SJCRH30 (cell line): ENCODE data around the gene RBM19. TPM values are rescaled to one million over a fixed set of nuclear protein-coding genes. Genes with fewer than 3 reads are reported as not detected.
"Not testable (repeated sequence)": the region's sequence is repeated elsewhere in the genome, so short reads cannot be mapped to it uniquely, and the experiment has no call there.

Source experiments
- DNase-seq, 2 experiments: peaks; one replicate each; pipeline ENCODE4 v3.0.0-alpha.2; 2015 to 2020
- H3K27ac ChIP-seq: fragments of 250-450 bp; sonication (Bioruptor Pico); 2 replicates; pipeline ENCODE4 v1.5.1; 2020; ENCODE audit warnings: mild to moderate bottlenecking, moderate library complexity
- H3K27me3 ChIP-seq: fragments of 250-450 bp; sonication (Bioruptor Pico); 2 replicates; pipeline ENCODE4 v1.5.1; 2020; ENCODE audit warnings: mild to moderate bottlenecking, moderate library complexity
- H3K36me3 ChIP-seq: fragments of 250-450 bp; sonication (Bioruptor Pico); 2 replicates; pipeline ENCODE4 v1.5.1; 2020; ENCODE audit warnings: mild to moderate bottlenecking, moderate library complexity
- H3K4me1 ChIP-seq: fragments of 250-450 bp; sonication (Bioruptor Pico); 2 replicates; pipeline ENCODE4 v1.5.1; 2020; ENCODE audit warnings: mild to moderate bottlenecking, moderate library complexity
- H3K4me3 ChIP-seq: fragments of 250-450 bp; sonication (Bioruptor Pico); 2 replicates; pipeline ENCODE4 v1.5.1; 2020; ENCODE audit warnings: mild to moderate bottlenecking, moderate library complexity
- H3K9me3 ChIP-seq: fragments of 250-450 bp; sonication (Bioruptor Pico); replicated peaks from 2 replicates; pipeline ENCODE4 v1.5.1; 2020; ENCODE audit warnings: mild to moderate bottlenecking, moderate library complexity
- total RNA-seq: library from RNA; depleted of rRNA; stranded (reverse); fragments of >200 nt; shearing (Covaris generic); gene quantifications from 2 replicates; pipeline ENCODE4 v1.2.3, GENCODE V29; 2014

Gene RBM19
- total RNA-seq, 1 experiment from 2014 or later: 25.3 TPM

DNA sequence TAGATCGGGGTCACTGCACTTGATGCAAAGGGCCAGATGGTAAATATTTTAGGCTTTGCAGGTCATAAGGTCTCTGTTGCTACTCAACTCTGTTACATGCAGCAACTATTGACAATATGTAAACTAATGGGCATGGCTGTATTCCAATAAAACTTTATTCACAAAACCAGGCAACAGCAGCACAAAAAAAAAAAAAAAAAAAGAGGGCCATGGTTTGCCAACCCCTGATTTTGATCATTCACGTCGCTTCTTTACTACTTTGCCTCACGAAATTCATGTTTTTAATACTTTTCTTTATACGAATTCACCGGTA lies 152.9 kb downstream of the RBM19 start:
- no peak for DNase-seq
- H3K9me3 ChIP-seq: peaks cover 10% of the 10 kb centered on the region
- no peaks in the 10 kb centered on the region for H3K27me3 ChIP-seq
- peak overlapping the region; percentile 95 for H3K27ac ChIP-seq
- H3K4me3 ChIP-seq: peak overlapping the region; percentile 38
- H3K36me3 ChIP-seq: no peaks in the 10 kb centered on the region
- peaks cover 17% of the 10 kb centered on the region for H3K4me1 ChIP-seq

DNA sequence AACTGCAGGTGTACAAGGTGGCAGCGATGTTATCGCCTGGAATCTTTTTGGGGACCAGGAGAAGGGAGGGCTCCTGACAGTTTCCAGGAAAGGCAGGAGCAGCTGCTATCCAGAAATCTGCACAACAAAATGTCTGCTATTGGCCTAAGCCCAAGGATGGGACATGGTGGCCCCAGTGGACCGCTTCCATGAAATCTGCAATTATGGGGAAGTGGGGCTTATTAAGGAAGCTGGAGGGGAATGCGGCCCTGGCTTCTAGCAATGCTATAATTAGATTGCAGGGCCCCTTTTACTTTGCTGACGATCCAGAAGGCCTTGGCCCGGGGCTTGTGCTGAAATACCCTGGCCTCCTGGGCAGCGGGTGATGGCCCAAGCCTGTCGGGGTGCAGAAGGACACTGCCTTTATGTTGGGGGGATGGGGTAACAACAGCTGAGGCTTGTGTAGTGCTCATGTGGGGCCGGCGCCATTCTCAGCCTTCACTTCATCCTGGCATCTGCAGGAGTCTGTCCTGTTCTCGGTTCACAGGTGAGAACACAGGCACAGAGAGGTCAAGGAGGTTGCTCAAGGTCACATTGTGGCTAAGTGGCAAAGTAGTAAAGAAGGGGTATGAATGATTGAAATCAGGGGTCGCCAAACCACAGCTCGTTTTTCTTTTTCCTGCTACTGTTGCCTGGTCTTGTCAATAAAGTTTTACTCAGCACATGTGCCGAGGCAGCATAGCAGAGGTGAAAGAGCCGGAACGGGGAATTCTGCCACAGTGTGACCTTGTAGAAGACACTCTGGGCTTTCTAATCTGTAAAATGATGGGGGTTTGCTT lies 153.5 kb downstream of the RBM19 start:
- Histone ChIP-seq H3K27me3 (no peaks in the 10 kb centered on the region), H3K27ac (peak overlapping the region; percentile 95), H3K4me1 (peaks cover 17% of the 10 kb centered on the region), H3K4me3 (peak overlapping the region; percentile 38), H3K9me3 (peaks cover 10% of the 10 kb centered on the region), H3K36me3 (no peaks in the 10 kb centered on the region)
- DNase-seq: peak; percentile 85 to 91

DNA sequence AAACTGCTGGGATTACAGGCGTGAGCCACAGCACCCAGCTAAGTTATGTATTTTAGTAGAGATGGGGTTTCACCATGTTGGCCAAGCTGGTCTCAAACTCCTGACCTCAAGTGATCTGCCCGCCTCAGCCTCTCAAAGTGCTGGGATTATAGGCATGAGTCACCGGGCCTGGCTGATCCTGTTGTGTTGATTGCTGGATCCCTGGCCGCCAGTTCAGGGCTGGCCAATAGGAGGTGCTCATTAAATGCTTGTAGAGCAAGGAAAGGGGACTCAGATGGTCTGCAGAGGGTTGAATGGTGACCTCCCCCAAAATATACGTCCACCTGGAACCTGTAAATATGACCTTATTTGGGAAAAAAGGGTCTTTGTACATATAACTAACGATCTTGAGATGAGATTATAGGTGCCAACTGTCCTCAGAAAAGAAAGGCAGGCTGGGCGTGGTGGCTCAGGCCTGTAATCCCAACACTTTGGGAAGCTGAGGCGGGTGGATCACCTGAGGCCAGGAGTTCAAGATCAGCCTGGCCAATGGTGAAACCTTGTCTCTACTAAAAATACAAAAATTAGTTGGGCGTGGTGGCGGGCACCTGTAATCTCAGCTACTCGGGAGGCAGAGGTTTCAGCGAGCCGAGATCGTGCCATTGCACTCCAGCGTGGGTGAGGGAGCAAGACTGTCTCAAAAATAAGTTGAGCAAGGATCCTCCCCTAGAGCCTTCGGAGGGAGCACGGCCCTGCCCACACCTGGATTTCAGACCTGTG lies 156.5 kb downstream of the RBM19 start:
- peaks cover 17% of the 10 kb centered on the region for H3K4me1 ChIP-seq
- H3K27ac ChIP-seq, H3K27me3 ChIP-seq, H3K4me3 ChIP-seq, DNase-seq, H3K36me3 ChIP-seq: not testable (repeated sequence)
- H3K9me3 ChIP-seq: peaks cover 10% of the 10 kb centered on the region

DNA sequence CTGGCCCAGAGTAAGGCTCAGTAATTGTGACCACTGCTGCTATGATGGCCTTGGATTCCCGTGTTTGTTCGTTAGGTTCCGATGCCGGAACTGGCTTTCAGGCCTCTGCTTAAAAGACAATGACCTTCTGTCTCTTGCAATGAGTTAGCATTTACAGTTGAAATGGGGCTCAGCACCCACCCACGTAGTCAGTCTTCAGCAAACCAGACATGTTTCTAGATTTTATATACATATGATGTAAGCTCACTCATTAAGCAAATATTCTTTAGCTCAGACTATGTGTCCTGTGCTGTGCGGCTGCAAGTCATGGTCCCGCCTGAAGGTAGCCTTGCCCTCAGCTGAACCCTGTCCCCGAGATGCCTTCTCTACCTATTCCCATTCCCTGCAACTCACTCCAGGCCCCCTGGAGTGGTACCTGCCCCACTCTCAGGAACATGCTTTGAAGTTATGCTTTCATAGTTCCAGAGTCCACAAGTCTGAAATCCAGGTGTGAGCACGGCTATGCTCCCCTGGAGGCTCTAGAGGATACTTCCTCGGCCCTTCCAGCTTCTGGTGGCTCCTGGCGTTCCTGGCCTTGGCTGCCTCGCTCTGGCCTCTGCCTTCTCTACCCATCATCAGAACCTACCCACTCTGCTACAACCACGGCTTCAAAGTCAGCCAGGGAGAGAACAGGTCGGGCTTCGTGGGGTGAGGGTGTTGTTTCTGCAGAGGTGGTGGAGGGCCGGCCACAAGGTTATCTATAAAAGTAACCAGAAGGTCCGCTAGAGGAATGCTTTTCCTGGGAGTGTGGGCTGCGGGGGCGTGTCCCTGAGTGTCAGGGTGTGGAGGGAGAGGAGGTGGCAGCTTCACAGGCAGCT lies 157.8 kb downstream of the RBM19 start:
- no peak overlapping the region for H3K27ac ChIP-seq

DNA sequence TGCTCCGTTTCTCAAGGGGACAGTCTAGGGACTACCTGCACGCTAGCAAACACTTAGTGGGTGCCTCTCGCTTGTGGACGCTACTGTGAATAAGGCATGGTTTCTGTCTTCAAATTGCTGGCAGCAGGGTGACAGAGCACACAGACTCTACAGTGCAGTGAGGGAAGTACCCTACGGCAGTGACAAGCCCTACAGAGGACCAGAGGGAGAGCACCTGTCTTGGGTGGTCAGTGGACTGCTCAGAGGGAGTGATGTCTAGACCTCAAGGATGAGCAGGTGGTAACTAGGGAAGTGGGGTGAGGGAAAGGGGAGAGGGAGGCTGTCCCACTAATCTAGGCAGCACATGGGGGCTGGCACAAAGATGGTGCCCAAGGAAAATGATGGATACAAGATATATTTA lies 160.5 kb downstream of the RBM19 start:
- Histone ChIP-seq H3K36me3 (no peaks in the 10 kb centered on the region), H3K27ac (no peak overlapping the region), H3K9me3 (no peaks in the 10 kb centered on the region), H3K4me1 (no peaks in the 10 kb centered on the region), H3K27me3 (peaks cover 7% of the 10 kb centered on the region; the same call in 1 of the 2 replicates), H3K4me3 (no peak overlapping the region)
- DNase-seq: no peak

More for the DNA sequence above, 157.8 kb downstream of the RBM19 start:
- H3K36me3 ChIP-seq: no peaks in the 10 kb centered on the region
- H3K9me3 ChIP-seq: peaks cover 10% of the 10 kb centered on the region
- peaks cover 5% of the 10 kb centered on the region; the same call in 1 of the 2 replicates for H3K27me3 ChIP-seq
- peaks cover 13% of the 10 kb centered on the region for H3K4me1 ChIP-seq
- DNase-seq: no peak
- H3K4me3 ChIP-seq: no peak overlapping the region

DNA sequence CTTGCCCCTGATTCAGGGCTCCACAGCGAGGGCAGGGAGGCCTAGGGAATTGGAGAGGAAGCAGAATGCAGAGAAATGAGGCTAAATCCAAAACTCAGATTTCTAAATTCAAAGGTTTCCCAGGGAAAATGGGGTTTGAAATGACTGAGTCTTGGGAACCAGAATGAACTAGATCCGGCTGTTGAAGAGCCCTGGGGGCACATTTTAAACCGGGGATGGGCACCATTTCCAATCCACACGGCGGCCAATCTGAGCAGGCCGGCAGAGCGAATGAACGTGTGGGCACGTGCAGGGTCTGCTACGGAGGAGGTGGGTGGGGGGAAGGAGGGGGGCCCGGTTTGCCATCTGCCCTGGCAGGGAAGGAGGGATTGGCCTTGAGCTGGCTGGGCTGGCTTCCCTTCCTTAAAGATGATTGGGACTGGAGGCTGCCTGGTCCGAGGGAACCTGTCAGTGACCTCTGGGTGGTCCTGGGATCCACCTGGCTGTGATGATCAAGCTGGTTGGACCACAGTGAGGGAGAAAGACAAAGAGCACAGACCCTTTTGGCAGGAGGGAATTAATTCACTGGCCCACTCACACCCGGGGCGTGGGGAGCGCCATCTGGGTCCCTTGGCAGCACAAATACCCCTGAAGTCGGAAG lies 161.0 kb downstream of the RBM19 start:
- Histone ChIP-seq H3K36me3 (no peaks in the 10 kb centered on the region), H3K4me1 (no peaks in the 10 kb centered on the region), H3K27ac (no peak overlapping the region), H3K27me3 (peaks cover 7% of the 10 kb centered on the region; the same call in 1 of the 2 replicates), H3K4me3 (no peak overlapping the region), H3K9me3 (no peaks in the 10 kb centered on the region)
- no peak for DNase-seq

DNA sequence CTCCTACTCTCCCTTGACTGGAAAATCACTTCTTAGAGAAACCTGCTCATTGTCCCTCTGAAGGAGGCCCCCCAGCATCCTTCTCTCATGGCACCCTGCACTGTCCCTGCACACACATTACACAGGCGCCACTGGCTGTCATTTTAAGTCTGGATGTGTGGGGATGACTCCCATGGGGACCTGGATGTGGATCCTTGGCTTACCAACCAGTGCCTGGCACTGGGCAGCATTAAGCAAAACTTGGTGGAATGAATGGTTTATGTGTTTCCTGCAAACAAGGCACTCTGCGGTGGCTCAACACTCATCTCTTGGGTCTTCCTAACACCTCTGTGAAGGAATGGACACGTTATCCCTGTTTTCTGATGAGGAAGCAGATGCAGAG lies 162.4 kb downstream of the RBM19 start:
- no peaks in the 10 kb centered on the region for H3K9me3 ChIP-seq
- DNase-seq: no peak
- no peaks in the 10 kb centered on the region for H3K4me1 ChIP-seq
- H3K36me3 ChIP-seq: no peaks in the 10 kb centered on the region
- peaks cover 7% of the 10 kb centered on the region; the same call in 1 of the 2 replicates for H3K27me3 ChIP-seq
- H3K27ac ChIP-seq: no peak overlapping the region
- no peak overlapping the region for H3K4me3 ChIP-seq

DNA sequence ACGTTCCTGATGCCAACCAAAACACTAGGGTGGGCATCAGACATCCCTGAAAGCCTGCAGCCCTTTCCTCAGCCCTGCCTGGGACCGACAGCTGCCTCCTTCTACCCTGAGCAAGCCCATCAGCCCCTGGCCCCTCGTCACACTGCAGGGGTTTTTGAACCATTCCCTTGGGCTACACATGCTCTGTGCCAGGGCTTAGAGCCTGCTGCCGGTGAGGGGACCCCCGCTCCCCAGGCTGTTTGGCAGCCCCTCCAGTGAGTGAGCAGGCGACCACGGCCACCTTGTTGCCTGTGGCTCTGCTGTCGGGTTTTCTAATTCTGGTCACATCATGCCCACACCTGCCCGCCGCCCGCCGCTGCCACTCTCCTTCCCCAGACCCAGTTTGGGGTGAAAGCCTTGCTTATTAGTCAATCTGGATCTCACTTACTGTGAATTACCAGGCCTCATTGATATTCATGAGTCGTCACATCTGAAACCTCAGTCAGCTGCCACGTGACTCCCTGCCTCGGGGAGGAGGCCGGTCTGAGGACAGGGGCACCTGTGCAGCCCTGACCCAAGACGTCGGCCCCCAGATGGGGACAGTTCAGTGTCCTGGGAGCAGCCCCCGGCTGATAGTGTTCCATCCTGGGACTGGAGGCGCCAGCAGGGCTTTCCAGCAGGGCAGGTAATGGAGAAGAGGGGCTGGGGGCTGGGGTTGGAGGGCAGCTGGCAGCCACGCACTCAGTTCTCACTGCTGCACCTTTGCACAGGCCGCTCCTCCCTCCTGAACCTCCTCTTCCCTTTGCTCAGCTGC lies 163.0 kb downstream of the RBM19 start:
- Histone ChIP-seq H3K4me3 (no peak overlapping the region), H3K27me3 (peaks cover 7% of the 10 kb centered on the region; the same call in 1 of the 2 replicates), H3K27ac (no peak overlapping the region), H3K36me3 (no peaks in the 10 kb centered on the region), H3K9me3 (no peaks in the 10 kb centered on the region), H3K4me1 (no peaks in the 10 kb centered on the region)
- no peak for DNase-seq

DNA sequence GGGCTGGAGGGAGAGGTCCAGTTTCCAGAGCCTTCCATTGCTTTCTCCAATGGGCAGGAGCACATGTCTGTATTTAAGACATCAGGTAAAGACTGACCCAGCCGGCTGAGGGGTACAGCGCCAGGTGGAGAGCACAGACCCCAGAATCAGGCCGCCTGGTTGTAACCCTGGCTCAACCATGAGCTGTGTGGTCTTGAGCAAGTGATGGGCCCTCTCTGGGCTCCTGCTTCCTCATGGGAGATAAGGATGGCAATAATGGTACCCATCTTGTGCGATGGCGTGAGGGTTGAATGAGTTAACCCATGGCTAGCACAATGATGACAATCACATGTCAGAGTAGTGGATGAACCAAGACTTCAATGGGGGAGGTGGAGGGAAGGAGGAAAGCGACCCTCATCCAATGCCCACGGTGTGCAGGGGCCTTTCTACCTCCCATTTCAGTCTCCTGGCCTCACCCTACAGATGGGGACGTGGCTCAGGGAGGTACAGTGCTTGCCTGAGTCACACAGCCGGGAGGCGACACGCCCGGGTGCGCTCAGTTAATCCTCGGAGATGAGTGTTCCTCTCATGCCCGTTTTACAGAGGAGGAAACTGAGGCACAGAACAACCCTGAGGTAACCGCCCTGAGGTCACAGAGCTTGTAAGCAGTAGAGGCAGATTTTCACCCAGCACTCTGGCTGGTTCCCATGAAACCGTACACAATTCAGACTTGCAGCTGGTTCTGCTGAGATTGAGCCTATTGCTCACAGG lies 163.9 kb downstream of the RBM19 start:
- H3K4me1 ChIP-seq: no peaks in the 10 kb centered on the region
- H3K36me3 ChIP-seq: no peaks in the 10 kb centered on the region
- H3K27ac ChIP-seq: no peak overlapping the region
- H3K9me3 ChIP-seq: no peaks in the 10 kb centered on the region
- peaks cover 7% of the 10 kb centered on the region; the same call in 1 of the 2 replicates for H3K27me3 ChIP-seq
- no peak for DNase-seq
- no peak overlapping the region for H3K4me3 ChIP-seq

DNA sequence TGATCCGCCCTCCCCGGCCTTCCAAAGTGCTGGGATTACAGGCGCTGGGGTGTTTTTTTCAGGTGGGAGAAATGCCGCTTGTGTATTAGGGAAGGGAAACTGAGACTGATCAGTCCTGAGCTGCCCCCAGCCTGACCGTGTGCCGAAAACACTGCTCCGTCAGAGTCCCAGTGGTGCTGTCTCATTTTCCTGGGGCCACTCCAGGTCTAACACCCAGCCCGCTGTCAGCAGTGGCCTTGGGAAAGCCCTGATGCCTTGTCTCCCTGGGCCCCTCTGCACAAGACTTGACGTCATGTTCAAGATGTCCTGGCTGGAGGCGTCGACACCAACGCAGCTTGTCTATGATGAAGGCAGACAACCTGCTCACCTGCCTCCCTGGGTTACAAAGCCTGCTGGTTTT lies 165.9 kb downstream of the RBM19 start:
- DNase-seq: no peak

DNA sequence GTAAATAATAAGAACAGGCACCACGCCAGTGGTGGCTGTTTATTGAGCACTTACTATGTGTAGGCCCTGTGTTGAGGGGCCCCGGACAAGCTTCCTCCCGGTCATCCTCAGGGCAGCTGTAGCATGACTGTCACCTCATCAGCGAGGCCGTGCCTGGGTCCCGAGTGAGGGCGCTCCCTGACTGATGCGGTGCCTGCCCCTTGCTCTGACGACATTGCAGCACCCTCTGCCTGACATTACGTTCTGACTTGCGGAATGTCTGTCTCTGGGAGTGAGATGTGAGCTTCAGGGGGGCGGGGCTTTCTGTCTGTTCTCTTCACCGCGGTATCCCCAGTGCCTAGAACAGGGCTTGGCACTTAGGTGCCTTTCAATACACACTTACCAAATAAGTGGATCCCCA lies 167.6 kb downstream of the RBM19 start:
- H3K4me3 ChIP-seq: no peak overlapping the region
- H3K4me1 ChIP-seq: peaks cover 12% of the 10 kb centered on the region
- H3K27ac ChIP-seq: no peak overlapping the region
- no peaks in the 10 kb centered on the region for H3K9me3 ChIP-seq
- no peak for DNase-seq
- 0 out of 2 replicates have a peak, but pooled peaks cover 3% of the 10 kb centered on the region for H3K27me3 ChIP-seq
- no peaks in the 10 kb centered on the region for H3K36me3 ChIP-seq

More for the DNA sequence above, 165.9 kb downstream of the RBM19 start:
- Histone ChIP-seq H3K9me3 (no peaks in the 10 kb centered on the region), H3K36me3 (no peaks in the 10 kb centered on the region), H3K27ac (no peak overlapping the region), H3K27me3 (peaks cover 7% of the 10 kb centered on the region; the same call in 1 of the 2 replicates), H3K4me3 (no peak overlapping the region), H3K4me1 (peaks cover 9% of the 10 kb centered on the region)

DNA sequence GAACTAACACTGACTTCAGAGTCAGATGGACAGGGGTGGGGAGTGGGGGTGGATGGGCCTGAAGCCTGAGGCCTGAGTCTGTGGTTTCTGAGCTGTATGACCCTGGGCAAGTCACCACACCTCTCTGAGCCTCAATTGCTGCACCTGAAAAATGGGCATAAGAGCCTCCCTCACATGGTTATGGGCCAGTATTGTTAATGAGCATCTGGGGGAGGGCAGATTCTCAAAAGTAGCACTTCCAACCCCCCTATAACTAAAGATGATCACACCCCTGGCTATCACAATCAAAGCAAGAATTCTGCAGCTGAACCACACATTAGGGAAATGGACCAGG lies 168.6 kb downstream of the RBM19 start:
- H3K4me3 ChIP-seq: no peak overlapping the region
- no peaks in the 10 kb centered on the region for H3K27me3 ChIP-seq
- H3K9me3 ChIP-seq: no peaks in the 10 kb centered on the region
- peaks cover 12% of the 10 kb centered on the region for H3K4me1 ChIP-seq
- H3K36me3 ChIP-seq: no peaks in the 10 kb centered on the region
- DNase-seq: no peak
- no peak overlapping the region for H3K27ac ChIP-seq

DNA sequence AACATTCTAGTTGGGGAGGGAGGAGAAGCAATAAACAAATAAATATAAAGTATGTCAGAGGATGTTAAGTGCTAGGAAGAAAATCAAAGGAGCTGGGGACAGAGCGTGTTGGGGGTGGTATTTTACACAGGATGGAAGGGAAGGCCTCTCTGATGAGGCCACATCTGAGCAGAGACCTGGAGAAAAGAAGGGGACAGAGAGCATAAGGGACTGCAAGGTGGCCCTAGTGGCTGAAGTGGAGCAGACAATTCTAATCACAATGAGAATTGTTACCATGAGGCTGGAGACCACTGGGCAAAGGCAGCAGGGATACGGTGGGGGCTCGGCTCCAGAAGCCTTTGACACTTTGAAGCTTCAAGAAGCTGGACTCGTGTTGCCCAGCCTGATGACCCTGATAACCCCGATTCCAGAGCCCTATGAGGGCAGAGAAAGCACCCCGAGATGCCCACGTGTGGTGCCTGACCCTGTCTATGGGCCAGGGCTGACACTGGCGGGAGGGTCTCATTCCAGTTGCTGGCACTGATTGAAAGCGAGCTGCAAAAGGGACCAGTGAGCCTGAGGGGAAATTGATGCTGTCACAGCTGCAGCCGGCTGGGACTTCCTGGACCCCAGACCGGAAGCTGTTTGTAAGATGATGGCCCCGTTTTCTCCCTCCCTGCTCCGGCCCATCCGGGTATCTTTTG lies 169.1 kb downstream of the RBM19 start:
- Histone ChIP-seq H3K4me1 (peaks cover 12% of the 10 kb centered on the region), H3K9me3 (no peaks in the 10 kb centered on the region), H3K4me3 (no peak overlapping the region), H3K36me3 (no peaks in the 10 kb centered on the region), H3K27me3 (no peaks in the 10 kb centered on the region), H3K27ac (no peak overlapping the region)
- DNase-seq: peak; percentile 19 to 32
